NCI-H2081 (cell line): ENCODE results near the gene B3GNT8.
"Not testable (repeated sequence)": the region's sequence is repeated elsewhere in the genome, so short reads cannot be mapped to it uniquely, and the experiment has no call there.

Experiments
- DNase-seq, 2 experiments: peaks; one replicate each; lab custom pipeline; 2025; lab: John Stamatoyannopoulos, UW

B3GNT8 gene

DNA sequence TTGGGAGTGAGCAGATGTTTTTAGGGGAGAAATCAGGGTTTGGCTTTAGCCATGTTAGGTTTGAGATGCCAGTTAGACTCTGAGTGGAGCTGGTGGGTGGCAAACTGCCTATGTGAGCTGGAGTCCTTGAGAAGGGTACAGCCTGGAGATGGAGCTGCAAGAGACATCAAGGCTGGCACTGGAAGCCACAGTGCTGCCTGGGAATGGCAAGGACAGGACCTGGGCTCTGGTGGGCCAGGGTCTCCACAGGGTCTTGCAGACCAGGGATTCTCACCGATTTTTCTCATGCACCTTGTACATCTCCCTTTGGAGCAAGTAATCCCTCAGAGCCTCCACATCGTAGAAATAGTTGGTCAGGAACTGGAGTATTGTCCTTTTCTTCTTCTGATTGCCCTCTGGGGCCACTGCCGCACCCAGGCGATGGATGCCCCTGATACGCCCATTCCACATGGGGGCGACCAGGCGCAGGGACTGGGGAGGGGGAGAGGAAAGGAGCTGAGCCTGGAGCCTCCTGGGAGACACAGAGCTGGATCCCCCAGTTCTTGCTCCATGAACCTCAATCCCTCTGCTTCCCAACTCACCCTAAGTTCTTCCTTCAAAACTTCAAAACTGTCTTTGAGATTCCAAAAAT, 10.9 kb upstream of the B3GNT8 start:
- DNase-seq = no peak

- no peak for DNase-seq
These were observed 9.4 kb upstream of the B3GNT8 start for GRCh38 chr19:41436674-41436951.

GRCh38 chr19:41435936-41436673, 8.9 kb upstream of the B3GNT8 start:
- no peak for DNase-seq

- DNase-seq = not testable (repeated sequence)
These were observed 8.2 kb upstream of the B3GNT8 start for GRCh38 chr19:41435376-41435775.

GRCh38 chr19:41434450-41434849, 7.3 kb upstream of the B3GNT8 start:
- no peak for DNase-seq

DNA sequence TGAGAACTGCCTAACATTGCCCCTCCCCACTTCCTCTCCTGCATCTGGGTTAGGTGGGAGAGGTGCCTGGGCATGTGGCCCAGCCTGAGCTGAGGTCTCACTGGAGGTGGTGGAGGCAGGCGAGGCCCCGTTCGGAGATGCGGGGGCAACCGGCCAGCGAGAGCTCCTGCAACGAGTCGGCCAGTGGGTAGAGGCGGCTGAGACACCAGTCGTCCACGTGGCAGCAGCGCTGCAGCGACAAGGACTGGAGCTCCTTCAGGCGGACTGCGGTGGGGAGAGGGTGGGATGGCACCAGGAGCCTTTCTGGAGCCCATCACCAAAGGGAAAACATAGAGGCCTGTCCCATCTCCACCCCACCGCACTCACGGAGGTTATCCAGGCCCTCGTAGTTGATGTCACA, 6.0 kb upstream of the B3GNT8 start:
- no peak for DNase-seq

DNA sequence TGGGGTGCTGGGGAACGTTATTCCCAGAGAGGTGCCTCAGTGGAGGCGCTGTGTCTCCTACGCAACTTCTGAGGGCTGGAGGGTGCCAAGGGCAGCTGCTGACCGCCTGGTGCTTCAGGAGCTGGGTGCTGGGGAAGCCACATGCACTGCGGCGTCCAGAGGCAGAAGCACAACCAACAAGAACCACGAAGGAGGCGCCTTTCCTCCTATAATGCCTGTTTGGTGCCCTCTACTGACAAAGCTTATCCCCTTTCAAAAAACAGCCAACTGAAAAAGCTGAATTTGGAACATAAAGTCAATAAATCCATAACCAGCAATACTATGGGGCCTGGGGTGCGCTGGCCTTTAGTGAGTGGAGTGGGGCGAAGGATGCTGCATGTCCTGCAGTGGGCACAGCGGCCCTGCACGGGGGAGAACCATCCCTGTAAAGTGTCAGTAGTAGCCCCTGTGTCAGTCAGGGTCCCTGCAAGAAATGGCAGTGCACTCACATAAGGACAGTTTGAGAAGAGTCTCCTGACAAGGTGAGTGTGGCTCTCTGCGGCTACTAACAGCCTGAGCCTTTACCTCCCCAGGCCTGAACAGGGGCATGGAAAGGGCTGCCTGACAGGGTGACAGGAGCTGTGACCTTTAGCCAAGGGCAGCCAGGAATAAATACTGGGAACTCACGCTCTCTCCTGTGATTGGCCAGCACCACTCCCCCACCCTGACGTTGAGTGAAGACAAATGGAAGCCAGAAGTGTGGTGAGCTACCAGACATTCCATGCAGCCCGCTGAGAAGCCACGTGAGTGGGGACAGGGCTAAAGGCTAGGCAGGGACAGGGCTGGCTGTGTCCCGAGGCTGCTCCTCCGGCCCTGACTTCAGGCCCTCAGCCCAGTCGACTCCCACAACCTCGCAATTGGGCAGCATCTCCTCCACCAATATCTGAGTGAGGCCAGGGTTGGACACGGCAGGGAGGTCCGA, 4.5 kb upstream of the B3GNT8 start:
- DNase-seq = no peak

DNA sequence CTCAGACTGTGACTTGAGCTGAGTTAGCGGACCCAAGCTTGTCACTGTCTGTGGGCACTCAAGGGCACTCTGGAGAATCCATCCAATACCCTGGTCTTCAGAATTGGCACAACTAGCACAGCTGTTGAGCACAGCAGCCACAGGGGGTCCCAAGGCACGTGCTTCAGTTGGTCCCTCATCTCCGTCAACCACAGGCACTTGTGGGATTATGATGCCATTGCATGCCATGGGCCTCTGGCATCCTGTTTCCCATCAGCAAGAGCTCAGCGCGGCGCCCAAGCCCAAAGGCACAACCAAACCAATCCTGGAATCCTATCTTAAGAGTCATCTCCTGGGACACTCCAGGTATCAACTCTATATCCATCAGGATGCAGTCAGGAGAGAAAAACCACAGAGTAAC, 3.7 kb upstream of the B3GNT8 start:
- DNase-seq = no peak

DNA sequence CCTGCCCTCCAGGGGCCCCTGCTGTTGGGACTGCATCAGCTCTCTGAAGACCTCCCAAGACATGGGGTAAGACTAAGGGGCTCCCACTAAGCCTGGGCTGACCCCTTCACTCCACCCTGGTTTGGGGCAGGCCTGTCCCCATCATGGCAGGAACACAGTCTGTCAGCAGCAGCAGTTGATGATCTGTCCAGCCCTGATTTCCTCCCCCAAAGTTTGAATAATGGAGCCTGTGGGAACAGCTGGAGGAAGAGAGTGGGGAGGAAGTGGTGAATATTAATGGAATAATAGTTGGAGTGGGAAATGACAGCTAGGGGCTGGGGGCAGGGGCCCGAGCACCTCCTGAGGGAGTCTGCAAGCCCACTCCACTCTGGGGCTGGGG, 1.3 kb upstream of the B3GNT8 start:
- DNase-seq = no peak

- no peak for DNase-seq
These were observed 690 bp upstream of the B3GNT8 start for GRCh38 chr19:41427647-41428480.

- DNase-seq = no peak
These were observed 895 bp downstream of the B3GNT8 start for GRCh38 chr19:41426116-41426841.

- no peak for DNase-seq
These were observed 1.7 kb downstream of the B3GNT8 start for GRCh38 chr19:41425174-41426115.

DNA sequence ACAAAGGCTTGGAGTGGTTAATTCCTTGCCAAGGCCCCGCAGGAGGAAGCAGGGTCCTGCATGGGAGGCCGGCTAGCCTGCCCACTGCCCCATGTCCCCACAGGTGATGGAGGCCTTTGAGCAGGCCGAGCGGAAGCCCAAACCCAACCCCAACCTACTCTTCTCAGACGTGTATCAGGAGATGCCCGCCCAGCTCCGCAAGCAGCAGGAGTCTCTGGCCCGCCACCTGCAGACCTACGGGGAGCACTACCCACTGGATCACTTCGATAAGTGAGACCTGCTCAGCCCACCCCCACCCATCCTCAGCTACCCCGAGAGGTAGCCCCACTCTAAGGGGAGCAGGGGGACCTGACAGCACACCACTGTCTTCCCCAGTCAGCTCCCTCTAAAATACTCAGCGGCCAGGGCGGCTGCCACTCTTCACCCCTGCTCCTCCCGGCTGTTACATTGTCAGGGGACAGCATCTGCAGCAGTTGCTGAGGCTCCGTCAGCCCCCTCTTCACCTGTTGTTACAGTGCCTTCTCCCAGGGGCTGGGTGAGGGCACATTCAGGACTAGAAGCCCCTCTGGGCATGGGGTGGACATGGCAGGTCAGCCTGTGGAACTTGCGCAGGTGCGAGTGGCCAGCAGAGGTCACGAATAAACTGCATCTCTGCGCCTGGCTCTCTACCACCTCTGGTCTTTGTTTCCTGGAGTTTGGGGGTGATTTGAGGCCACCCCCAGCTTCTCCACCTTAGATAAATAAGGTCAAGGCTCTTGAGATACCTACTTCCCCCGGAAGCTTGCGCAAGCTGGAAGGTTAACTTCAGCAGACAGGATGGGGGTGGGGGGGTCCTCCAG, 2.6 kb downstream of the B3GNT8 start:
- DNase-seq = no peak

- no peak for DNase-seq
These were observed 4.2 kb downstream of the B3GNT8 start for GRCh38 chr19:41422955-41423354.

- DNase-seq = no peak
These were observed 4.7 kb downstream of the B3GNT8 start for GRCh38 chr19:41422456-41422855.

GRCh38 chr19:41421973-41422372, 5.2 kb downstream of the B3GNT8 start:
- no peak for DNase-seq

DNA sequence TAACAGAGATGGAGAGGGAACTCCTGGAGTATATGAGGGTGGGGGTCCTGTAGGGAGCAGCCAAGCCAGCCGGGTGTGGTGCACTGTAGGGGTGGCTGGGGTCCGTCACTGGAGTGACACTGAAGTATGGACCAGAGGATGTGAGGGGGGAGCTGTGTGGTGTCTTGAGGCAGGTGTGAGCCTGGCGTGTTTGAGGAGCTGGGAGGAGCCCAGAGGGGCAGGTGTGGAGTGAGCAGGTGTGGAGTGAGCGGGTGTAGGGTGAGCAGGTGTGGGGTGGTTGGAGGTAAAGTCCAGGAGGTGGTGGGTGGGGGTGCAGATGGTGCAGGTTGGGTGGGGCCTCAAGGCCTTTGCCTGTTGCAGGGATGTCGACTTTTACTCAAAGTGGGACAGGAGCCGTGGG, 5.9 kb downstream of the B3GNT8 start:
- peak in 1 of 2 experiments; percentile 14 for DNase-seq

DNA sequence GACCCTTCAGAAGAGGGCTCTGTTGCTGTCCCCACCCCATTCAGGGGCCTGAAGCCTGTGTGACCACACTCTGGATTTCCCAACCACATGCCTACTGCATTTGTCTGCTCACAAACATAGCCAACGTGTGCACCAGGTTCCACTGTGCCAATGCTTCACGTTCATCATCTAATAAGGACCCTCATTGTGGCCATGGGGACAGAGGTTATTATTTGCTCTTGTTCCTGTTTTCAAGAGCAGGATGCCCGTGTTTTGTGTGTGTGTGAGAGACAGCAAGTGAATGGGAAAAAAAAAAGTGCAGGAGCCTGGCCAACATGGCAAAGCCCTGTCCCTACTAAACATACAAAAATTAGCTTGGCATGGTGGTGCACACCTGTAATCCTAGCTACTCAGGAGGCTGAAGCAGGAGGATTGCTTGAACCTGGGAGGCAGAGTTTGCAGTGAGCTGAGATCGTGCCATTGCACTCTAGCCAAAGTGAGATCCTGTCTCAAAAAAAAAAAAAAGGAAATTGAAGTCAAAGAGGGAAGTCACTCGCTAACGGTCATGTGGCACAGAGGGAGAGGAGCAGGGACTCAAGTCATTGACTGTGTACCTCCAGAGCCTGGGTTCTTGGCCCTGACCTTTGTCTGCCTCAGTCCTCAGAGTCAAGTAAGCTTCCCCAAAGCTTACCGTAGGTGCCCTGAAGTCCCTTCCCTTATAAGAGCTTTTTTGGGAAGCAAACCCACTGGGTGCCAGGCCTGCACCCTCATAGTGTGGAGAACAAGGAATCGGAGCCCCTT, 6.9 kb downstream of the B3GNT8 start:
- DNase-seq = no peak
